IPS-15b (cell line): ENCODE data around the gene ENO2.

Experiments
- H3K27me3 ChIP-seq: one replicate; pipeline ENCODE4 v1.6.1; 2013; ENCODE audit warnings: low read length; ENCODE audit not compliant: control insufficient read depth, insufficient read depth
- H3K36me3 ChIP-seq: one replicate; pipeline ENCODE4 v1.6.1; 2013; ENCODE audit warnings: low read length; ENCODE audit not compliant: control insufficient read depth, insufficient read depth
- H3K4me1 ChIP-seq: one replicate; pipeline ENCODE4 v1.6.1; 2013; ENCODE audit warnings: mild to moderate bottlenecking, low read length; ENCODE audit not compliant: control insufficient read depth, insufficient read depth
- H3K4me3 ChIP-seq: one replicate; pipeline ENCODE4 v1.5.1; 2013; ENCODE audit warnings: low read depth, low read length
- H3K9ac ChIP-seq: one replicate; pipeline ENCODE4 v1.6.1; 2013; ENCODE audit warnings: low read depth, mild to moderate bottlenecking, low read length
- H3K9me3 ChIP-seq: one replicate; pipeline ENCODE4 v1.6.1; 2013; ENCODE audit warnings: mild to moderate bottlenecking, low read length; ENCODE audit not compliant: control insufficient read depth, insufficient read depth

ENO2 gene

DNA sequence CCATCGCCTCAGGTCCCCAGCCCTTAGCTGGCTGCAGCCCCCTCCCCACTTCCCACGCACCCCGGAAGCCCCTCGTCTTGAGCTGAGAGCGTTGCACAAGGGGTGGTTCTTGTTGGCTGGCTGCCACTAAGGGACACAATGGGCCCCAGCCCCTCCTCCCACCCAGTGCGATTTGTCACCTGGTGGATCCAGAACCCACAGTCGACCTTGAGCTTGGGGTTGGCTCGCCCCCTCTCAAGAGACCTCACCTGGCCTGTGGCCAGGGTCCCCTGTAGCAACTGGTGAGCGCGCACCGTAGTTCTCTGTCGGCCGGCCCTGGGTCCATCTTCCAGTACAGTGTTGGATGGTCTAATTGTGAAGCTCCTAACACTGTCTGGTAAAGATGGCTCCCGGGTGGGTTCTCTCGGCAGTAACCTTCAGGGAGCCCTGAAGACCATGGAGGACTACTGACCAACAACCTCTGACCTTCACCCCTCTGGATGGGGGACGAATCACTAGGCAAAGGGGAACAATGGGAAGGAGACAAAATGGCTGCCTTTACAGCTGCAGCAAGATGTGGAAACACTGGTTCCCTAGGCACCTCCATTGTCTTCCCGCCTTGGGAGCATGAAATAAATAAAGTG is 49.5 kb downstream of the ENO2 start:
- H3K4me3 ChIP-seq, result peak overlapping the region; percentile 91
- peaks cover 30% of the 10 kb centered on the region for H3K36me3 ChIP-seq
- H3K4me1 ChIP-seq, result peaks cover 15% of the 10 kb centered on the region
- peak overlapping the region; percentile 91 for H3K9ac ChIP-seq
- H3K9me3 ChIP-seq, result no peaks in the 10 kb centered on the region
- no peaks in the 10 kb centered on the region for H3K27me3 ChIP-seq

DNA sequence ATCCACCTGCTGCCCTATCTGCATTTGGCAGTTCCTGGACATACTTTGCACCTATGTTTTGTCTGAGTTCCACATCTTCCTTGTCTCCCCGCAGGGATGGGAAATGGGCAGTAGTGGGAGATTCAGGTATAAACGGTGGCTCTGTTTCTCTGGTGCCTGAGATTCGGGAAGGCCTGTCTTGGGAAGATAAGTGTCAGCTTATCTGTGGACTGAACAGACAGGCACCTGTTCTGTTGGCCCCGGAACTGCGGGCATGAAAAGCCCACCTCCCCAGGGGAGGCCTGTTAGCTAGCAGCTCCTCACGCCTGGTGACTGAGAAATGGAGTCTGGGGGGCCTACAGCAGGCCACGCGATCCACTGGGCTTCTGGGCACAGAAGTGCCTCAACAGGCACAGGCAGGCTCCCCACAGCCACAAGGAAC is 50.2 kb downstream of the ENO2 start:
- Histone ChIP-seq H3K9ac (peak overlapping the region; percentile 91), H3K9me3 (no peaks in the 10 kb centered on the region), H3K27me3 (no peaks in the 10 kb centered on the region), H3K4me3 (peak overlapping the region; percentile 91), H3K36me3 (peaks cover 36% of the 10 kb centered on the region), H3K4me1 (peaks cover 17% of the 10 kb centered on the region)

DNA sequence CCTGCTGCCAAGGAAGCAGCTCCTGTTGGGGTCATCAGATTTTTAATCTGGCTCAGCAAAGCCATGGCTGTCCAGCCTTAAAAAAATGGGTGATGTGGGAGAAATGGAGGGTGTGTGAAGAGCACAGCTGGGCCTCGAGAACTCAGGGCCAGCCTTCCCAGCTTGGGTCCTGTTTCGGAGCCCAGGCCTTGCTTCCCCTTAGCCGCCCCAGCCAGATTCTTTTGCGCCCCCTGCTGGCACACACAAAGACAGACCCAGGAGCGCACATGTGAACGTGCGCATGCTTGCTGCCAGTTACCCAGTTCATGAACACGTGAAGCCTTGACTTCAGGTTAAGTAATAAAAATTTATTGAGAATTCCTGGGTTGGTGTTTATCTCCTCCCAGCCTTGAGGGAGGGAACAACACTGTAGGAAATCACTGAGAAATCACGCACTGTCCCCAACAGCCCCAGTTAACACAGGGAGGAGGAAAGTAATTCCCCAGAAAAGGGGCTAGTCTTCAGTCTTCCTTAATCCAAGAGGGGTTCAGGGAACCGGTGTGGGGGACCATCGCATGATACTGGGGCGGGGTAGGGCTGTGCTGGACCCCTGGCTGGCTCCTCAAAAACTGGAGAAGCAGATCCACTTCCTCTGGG is 50.8 kb downstream of the ENO2 start:
- Histone ChIP-seq H3K9ac (peak overlapping the region; percentile 18), H3K4me3 (peak overlapping the region; percentile 91), H3K27me3 (no peaks in the 10 kb centered on the region), H3K4me1 (peaks cover 17% of the 10 kb centered on the region), H3K9me3 (no peaks in the 10 kb centered on the region), H3K36me3 (peaks cover 36% of the 10 kb centered on the region)

DNA sequence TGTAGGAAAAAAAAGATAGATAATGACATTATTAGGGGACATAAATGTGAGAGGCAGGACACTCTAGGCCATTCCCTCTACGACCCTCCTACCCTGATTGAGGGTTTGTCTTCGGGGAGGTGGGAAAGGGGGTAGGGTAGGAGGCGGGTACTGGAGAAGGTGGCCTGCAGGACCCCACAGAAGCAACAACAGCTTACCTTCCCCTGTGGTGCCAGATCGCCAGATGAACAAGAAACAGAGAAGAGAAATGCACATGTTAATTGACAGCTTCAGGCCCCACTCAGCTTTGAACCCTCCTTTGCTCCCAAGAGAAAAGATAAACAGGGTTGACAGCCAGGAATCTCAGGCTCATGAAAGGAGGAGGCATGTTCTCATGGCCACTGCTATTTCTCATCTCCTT is 51.3 kb downstream of the ENO2 start:
- H3K4me3 ChIP-seq, result no peak overlapping the region
- H3K9ac ChIP-seq, result no peak overlapping the region
- peaks cover 14% of the 10 kb centered on the region for H3K4me1 ChIP-seq
- H3K27me3 ChIP-seq, result no peaks in the 10 kb centered on the region
- H3K36me3 ChIP-seq, result peaks cover 36% of the 10 kb centered on the region
- no peaks in the 10 kb centered on the region for H3K9me3 ChIP-seq

DNA sequence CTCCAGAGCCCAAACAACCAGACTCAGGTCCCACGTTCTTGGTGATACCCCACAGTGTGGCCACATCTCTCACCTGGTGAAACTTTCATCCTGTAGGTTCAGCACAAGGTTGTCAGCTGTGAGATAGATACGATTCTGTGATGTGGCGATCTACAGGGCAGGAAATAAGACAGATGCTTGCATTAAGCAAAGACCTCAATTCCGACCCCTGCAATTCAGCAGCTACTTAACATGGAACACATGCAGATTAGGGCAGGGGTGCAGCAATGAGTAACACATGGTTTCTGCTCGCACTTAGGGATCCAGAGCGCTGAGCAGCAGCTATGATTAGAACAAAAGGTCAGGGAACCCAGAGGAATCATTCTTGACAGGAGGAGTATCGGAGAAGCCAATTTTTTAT is 52.0 kb downstream of the ENO2 start:
- no peaks in the 10 kb centered on the region for H3K9me3 ChIP-seq
- H3K4me3 ChIP-seq, result no peak overlapping the region
- no peaks in the 10 kb centered on the region for H3K27me3 ChIP-seq
- H3K9ac ChIP-seq, result no peak overlapping the region
- peaks cover 9% of the 10 kb centered on the region for H3K4me1 ChIP-seq
- H3K36me3 ChIP-seq, result peaks cover 36% of the 10 kb centered on the region

DNA sequence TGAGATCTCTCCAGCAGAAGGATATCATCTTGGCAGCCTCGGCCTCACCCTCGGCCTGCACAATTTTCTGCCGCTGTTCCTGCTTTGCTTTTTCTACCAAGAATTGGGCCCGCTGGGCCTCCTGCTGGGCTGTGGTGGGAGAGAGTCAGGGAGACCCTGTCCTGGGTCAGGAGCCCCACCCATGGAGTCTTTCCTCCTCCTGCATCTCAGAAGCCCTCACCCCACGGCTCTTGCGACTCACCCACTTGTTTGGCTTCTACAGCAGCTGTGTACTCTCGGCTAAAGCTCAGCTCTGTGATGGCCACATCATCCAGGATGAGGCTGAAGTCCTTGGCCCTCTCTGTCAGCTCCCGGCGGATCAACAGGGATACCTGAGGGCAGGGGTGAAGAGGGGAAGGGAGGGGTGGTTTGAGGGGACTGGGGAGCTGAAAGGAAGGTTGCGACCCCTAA is 53.3 kb downstream of the ENO2 start:
- peaks cover 36% of the 10 kb centered on the region for H3K36me3 ChIP-seq
- no peaks in the 10 kb centered on the region for H3K9me3 ChIP-seq
- H3K4me1 ChIP-seq, result peaks cover 8% of the 10 kb centered on the region
- no peaks in the 10 kb centered on the region for H3K27me3 ChIP-seq
- no peak overlapping the region for H3K9ac ChIP-seq
- no peak overlapping the region for H3K4me3 ChIP-seq

DNA sequence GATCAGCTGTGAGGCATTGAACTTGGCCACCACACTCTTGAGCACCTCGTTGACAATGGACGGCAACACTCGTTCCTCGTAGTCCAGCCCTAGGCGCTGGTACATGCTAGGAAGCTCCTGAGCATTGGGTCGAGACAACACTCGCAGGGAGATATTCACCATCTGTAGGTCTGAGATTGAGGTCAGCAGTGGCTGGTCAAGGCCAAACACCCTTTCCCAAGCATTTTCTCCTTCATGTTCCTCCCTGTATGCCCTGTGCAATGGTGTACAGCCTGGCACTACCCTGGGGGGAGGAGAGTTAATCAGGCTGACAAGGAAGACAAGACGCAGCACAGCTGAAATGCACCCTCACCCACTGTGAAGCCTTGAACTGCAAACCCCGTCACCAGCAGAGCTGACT is 54.0 kb downstream of the ENO2 start:
- no peaks in the 10 kb centered on the region for H3K27me3 ChIP-seq
- peaks cover 36% of the 10 kb centered on the region for H3K36me3 ChIP-seq
- H3K9me3 ChIP-seq, result no peaks in the 10 kb centered on the region
- H3K4me1 ChIP-seq, result peaks cover 8% of the 10 kb centered on the region
- H3K9ac ChIP-seq, result no peak overlapping the region
- peak overlapping the region; percentile 99 for H3K4me3 ChIP-seq

DNA sequence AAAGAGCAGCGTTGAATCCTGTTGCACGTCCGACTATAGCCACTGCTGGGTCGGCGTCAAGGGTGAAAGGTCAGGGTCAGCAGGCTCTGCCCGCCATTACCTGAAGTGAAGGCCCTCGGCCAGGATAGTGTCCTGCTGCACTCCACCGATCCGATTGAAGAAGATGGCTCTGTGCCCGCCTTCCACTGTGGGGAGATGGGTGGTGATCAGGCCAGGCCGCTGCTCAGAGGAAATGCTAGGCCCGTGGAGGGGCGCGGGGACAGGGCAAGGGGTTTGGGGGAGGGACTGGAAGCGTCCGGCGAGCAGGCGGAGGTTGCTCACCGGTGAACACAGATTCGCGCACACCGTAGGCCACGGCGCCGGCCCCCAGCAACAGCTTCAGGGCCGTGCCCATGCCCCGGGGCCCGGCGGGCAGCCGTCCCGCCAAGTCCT is 55.7 kb downstream of the ENO2 start:
- peaks cover 49% of the 10 kb centered on the region for H3K36me3 ChIP-seq
- peaks cover 5% of the 10 kb centered on the region for H3K4me1 ChIP-seq
- H3K27me3 ChIP-seq, result no peaks in the 10 kb centered on the region

More for the DNA sequence above, 55.7 kb downstream of the ENO2 start:
- Histone ChIP-seq H3K9me3 (no peaks in the 10 kb centered on the region), H3K4me3 (peak overlapping the region; percentile 99), H3K9ac (peak overlapping the region; percentile 86)
